Omental fat pad (tissue), 4 donors: ENCODE results near the gene NSUN3. TPM values are rescaled to one million over a fixed set of nuclear protein-coding genes. Genes with fewer than 3 reads are reported as not detected.
"Not testable (repeated sequence)": the region's sequence is repeated elsewhere in the genome, so short reads cannot be mapped to it uniquely, and the experiment has no call there.

Experiments used
- ATAC-seq: fragments of 150-250 bp; one replicate; pipeline ENCODE4 v1.9.1; 2016; ENCODE audit warnings: mild to moderate bottlenecking, moderate library complexity; ENCODE audit not compliant: low FRiP score
- DNase-seq: peaks from one replicate; pipeline ENCODE4 v3.0.0-alpha.2; 2019; ENCODE audit warnings: low spot score
- total RNA-seq, 4 donors: library from RNA; depleted of rRNA; stranded (reverse); fragments of >200 nt; gene quantifications; one replicate each; pipeline ENCODE4 v1.1.0, GENCODE V29; 2016
- TF ChIP-seq, protein P1 (sequence below), 3 donors: fragments of 450-650 bp; IDR thresholded peaks; one replicate each; pipeline ENCODE4 v1.5.1; 2016 to 2017; ENCODE audit warnings: antibody characterized with exemption in 3 of 3, mild to moderate bottlenecking in 3 of 3, moderate library complexity in 2 of 3

Gene NSUN3
- total RNA-seq, 4 donors from 2014 or later, result 5.6 to 10.2 (median 9.1) TPM

DNA sequence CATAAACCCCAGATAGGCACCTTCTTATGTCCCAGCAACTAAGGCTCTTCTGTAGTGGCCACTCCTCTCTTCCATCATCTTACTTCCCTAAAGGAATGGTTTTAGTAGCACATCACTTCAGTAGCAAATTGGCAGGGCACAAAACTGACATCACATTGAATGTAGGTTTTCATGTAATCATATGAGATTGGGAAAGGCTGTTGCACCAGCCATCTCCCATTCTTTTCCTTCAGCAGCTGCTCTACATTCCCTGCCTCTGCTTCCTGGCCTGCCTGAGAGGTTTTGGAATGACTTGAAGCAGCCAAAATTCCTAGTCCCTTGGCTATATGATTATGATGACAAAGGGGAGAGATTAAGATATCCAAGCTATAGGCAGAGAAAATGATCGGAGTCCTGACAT is 36.5 kb downstream of the NSUN3 start:
- DNase-seq (no peak), ATAC-seq (no peak)
- TF ChIP-seq, protein P1, sequence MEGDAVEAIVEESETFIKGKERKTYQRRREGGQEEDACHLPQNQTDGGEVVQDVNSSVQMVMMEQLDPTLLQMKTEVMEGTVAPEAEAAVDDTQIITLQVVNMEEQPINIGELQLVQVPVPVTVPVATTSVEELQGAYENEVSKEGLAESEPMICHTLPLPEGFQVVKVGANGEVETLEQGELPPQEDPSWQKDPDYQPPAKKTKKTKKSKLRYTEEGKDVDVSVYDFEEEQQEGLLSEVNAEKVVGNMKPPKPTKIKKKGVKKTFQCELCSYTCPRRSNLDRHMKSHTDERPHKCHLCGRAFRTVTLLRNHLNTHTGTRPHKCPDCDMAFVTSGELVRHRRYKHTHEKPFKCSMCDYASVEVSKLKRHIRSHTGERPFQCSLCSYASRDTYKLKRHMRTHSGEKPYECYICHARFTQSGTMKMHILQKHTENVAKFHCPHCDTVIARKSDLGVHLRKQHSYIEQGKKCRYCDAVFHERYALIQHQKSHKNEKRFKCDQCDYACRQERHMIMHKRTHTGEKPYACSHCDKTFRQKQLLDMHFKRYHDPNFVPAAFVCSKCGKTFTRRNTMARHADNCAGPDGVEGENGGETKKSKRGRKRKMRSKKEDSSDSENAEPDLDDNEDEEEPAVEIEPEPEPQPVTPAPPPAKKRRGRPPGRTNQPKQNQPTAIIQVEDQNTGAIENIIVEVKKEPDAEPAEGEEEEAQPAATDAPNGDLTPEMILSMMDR (IDR thresholded peaks at IDR 0.05), result no peak

DNA sequence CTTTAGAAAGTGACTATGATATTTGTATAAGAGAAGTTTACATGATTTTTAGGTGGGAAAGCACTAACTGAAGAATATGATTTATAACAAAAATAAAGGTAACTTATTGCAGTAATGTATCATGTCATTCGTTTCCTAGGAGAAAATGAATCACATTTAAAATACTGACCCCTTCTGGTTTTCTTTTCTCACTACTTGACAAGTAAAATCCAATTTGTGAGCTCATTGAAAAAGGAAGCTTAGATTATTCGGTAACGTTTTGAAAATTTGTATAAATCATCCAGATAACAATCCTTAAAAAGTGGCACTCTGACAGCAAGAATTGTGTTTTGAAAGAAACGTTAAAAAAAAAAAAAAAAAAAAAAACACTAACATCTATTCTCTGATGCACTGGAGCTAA is 39.0 kb downstream of the NSUN3 start:
- no peak for ATAC-seq
- TF ChIP-seq, protein P1 (IDR thresholded peaks at IDR 0.05), result no peak

DNA sequence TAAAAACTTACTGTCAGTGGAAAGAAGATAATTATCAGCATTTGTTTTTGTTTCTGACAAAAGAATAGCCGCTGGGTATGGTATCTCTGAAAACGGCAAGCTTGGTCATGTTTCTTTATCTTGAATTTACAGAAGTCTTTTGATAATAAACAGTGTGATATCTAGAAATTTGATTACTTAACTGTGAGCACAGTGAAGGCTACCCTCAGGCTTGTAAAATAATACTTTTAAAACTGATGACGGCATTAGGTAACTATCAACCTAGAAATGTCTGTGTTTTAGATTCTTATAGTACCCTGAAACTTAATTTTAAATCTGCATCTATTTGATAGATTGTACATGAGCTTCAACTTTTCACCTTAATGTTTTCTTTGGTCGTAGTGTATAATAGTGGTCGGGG is 43.4 kb downstream of the NSUN3 start:
- no peak for DNase-seq
- no peak for ATAC-seq
- TF ChIP-seq, protein P1 (IDR thresholded peaks at IDR 0.05), result no peak

More for the DNA sequence above, 39.0 kb downstream of the NSUN3 start:
- no peak for DNase-seq

DNA sequence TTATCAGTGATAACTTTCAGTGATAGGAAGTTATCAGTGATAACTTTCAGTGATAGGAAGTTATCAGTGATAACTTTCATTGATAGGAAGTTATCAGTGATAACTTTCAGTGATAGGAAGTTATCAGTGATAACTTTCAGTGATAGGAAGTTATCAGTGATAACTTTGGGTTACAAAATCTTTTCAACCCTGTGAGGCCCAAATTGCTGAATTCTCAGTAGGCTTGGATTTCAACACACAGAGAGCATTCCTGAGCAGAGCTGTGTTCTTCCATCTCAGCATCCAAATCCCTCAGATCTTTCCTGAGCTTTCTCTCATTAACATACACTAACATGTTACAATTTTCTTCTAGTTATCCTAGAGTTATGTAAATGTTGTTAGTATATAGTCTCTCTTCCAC is 47.4 kb downstream of the NSUN3 start:
- ATAC-seq, DNase-seq: not testable (repeated sequence)

DNA sequence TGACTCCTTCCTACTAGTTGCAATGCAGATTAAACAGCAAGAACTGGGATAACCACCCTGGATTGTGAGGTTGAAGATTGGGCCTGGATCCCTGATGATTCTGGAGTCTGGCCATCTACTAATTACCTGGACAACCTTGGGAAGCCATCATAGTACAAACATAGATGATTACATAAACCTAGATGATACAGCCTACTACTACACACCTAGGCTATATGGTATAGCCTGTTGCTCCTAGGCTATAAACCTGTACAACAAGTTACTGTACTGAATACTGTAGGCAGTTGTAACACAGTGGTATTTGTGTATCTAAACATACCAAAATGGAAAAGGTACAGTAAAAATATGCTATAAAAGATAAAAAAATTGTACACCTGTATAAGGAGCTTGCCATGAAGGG is 48.0 kb downstream of the NSUN3 start:
- TF ChIP-seq, protein P1 (IDR thresholded peaks at IDR 0.05), result no peak
- ATAC-seq (no peak), DNase-seq (no peak)

DNA sequence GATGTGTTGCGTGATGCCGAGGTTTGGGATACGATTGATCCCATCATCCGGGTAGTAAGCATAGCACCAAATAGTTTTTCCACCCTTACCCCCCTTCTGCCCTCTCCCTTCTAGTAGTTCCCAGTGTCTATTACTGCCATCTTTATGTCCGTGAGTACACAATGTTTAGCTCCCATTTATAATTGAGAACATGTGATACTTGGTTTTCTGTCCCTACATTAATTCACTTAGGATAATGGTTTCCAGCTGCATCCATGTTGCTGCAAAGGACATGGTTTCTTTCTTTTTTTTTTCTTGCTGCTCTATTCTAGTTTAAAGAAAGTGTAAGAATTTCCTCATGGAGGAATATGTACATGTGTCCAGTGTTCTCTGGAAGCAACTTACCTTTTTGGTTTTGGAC is 51.8 kb downstream of the NSUN3 start:
- TF ChIP-seq, protein P1 (IDR thresholded peaks at IDR 0.05), result no peak
- DNase-seq, result no peak
- ATAC-seq, result no peak

DNA sequence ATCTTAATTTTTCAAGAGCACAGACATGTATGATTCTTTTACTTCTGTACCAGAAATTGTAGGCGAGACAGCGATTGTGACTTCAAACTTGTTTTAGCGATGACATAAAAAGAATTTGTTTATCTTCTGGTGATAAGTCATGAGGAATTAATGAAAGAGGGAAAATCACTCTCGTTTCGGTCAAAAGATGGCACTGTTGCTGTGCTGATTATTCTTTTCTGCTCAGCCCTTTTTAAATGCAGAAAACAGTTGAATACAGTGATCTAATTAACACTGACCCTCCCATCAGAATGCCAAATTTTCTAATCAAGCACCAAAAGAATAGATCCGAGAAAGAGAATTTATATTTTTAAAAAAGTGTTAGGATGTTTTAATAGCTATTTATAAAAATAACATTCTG is 52.6 kb downstream of the NSUN3 start:
- DNase-seq, result no peak

More for the DNA sequence above, 52.6 kb downstream of the NSUN3 start:
- TF ChIP-seq, protein P1 (IDR thresholded peaks at IDR 0.05), result no peak
- no peak for ATAC-seq
